ENCODE measurements around the gene FTO.

GRCh38 chr16:53947642-53948041, 243.7 kb downstream of the FTO start:
- TF ChIP-seq, protein P1, sequence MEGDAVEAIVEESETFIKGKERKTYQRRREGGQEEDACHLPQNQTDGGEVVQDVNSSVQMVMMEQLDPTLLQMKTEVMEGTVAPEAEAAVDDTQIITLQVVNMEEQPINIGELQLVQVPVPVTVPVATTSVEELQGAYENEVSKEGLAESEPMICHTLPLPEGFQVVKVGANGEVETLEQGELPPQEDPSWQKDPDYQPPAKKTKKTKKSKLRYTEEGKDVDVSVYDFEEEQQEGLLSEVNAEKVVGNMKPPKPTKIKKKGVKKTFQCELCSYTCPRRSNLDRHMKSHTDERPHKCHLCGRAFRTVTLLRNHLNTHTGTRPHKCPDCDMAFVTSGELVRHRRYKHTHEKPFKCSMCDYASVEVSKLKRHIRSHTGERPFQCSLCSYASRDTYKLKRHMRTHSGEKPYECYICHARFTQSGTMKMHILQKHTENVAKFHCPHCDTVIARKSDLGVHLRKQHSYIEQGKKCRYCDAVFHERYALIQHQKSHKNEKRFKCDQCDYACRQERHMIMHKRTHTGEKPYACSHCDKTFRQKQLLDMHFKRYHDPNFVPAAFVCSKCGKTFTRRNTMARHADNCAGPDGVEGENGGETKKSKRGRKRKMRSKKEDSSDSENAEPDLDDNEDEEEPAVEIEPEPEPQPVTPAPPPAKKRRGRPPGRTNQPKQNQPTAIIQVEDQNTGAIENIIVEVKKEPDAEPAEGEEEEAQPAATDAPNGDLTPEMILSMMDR (IDR thresholded peaks at IDR 0.05) = no peak
- TF ChIP-seq POLR2A (IDR thresholded peaks at IDR 0.05) (no peak), POLR2AphosphoS5 (IDR thresholded peaks at IDR 0.05; ENCODE audit: insufficient read depth in 1 of 2, low read depth in 1 of 2) (no peak)
